CD4-positive, alpha-beta T cell treated with Interleukin-6 at 100 ng/mL for 8 hours (primary cell): ENCODE results near the gene PNMT.

Experiments
- DNase-seq: peaks from one replicate; pipeline ENCODE4 v3.0.0-alpha.2; 2020; ENCODE audit warnings: mixed read lengths, low spot score

Gene PNMT

GRCh38 chr17:39633570-39634183 is 34.6 kb upstream of the PNMT start:
- DNase-seq, result no peak

- DNase-seq, result peak; percentile 24
Observed at GRCh38 chr17:39634384-39634871, 33.8 kb upstream of the PNMT start.

GRCh38 chr17:39635614-39636176 is 32.6 kb upstream of the PNMT start:
- no peak for DNase-seq

GRCh38 chr17:39636587-39636926 is 31.7 kb upstream of the PNMT start:
- no peak for DNase-seq

GRCh38 chr17:39636927-39637736 is 31.1 kb upstream of the PNMT start, which contains the start of gene STARD3:
Gene STARD3, plus strand, starts transcription at chr17:39637144. Its CDS starts 16,388 bp downstream, at chr17:39653532.
- peak; percentile 89 for DNase-seq

DNA sequence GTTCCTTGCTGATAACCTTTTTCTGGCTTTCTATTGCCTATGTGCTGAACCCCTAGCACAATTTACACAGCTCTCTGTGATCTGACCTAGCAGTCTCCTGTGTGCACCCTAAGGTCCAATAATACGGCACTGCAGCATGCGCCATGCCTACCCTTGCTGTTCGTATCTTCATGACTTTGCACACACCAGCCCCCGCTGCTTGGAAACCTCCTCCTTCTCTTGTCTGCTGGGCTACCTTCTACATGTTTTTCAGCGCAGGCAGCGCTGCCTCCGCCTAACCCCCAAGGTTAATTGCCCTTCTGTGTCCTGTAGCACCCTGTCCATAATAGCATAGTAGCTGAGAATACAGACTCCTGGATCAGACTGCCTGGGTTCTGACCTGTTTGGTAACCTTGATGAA is 29.9 kb upstream of the PNMT start:
- DNase-seq, result no peak

DNA sequence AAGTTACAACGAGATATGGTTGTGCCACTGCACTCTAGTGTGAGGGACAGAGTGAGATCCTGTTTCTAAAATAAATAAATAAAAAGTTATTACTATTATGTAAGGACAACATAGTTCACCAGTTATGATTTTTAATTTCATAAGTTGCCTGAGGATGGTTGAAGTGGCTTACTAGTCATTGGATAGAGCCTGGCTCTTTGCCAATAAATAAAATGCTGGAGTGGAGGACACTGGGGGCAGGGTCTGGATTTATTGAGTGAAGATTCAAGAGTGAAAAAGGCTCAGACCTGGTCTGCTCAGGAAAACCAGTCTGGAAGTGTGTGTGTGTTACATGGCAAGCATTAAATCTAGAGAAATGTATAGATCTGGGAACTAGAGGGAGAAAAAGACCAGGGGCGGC is 29.2 kb upstream of the PNMT start:
- DNase-seq, result no peak

DNA sequence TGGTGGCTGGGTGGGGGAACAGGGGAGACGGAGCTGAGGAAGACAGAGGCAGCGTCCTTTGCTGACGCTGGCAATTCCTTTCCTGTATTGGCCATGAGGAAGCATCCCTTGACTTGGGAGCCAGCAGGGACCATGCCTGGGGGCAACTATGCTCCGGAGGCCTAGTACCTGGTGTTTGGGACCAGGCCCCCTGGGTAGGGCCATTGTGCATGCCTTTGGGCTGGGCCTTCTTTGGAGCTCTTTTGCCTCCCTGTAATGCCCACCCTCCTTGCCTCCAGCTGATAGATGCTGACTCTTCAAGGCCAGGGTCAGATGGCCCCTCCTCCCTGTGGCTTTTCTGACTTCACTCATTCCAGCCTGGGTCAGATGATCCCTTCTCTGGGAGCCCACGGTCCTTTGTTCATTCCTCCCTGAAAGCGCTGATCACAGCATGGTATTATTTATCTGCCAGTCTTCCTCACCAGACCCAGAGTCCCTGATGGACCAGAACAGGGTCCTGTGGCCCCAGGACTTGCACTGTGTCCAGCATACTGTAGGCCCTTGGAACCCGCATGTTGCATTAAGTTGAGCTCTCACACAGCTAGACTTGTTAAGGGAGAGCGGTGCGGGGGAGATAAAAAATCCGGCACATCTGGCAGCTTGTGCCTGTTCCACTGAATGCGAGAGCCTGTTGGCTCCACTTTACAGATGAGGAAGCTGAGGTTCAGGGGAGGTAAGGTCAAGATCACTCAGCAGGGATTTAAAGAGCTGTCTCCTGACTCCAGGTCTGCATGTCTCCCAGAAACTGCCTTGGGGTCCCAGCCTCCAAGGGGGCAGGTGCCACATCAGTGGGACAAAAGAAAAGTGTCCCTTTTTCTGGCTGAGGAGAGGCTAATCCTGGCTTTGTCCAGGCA is 28.4 kb upstream of the PNMT start:
- DNase-seq, result no peak

- no peak for DNase-seq
Observed at GRCh38 chr17:39640591-39641031, 27.6 kb upstream of the PNMT start.

DNA sequence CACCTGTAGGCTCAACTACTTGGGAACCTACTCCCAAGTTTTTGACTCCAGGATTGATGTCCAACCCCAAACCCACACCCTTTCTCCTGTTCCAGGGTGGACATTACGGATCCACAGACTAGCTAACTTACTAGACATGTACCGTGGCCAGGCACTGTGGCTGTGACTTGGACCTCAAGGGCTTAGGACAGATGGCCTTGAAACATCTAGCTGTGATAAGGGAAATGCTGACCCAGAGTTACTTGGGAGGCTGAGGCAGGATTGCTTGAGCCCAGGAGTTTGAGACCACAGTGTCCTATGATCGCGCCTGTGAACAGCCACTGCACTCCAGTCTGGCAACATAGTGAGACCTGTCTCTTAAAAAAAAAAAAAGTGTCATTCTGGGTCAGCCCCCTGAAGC is 27.2 kb upstream of the PNMT start:
- no peak for DNase-seq

DNA sequence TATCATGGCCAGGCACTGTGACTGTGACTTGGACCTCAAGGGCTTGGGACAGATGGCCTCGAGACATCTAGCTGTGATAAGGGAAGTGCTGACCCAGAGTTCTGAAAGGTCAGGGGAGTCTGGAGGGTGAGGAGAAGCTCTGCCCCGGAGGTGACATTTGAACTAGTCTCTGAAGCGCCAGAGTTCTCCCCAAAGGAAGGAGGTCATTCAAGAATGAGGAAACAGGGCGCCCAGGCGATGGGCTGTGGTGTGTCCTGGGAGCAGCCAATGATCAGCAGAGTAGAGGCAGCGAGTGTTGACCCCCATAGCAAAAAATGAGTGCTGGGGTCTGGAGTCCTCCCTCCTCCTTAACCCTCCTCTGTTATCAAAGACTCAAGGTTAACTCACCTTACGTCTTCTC is 26.4 kb upstream of the PNMT start:
- DNase-seq, result no peak

GRCh38 chr17:39642291-39643074 is 25.8 kb upstream of the PNMT start:
- no peak for DNase-seq

GRCh38 chr17:39643271-39643670 is 25.0 kb upstream of the PNMT start:
- DNase-seq, result no peak

- no peak for DNase-seq
Observed at GRCh38 chr17:39647256-39647655, 21.0 kb upstream of the PNMT start.

DNA sequence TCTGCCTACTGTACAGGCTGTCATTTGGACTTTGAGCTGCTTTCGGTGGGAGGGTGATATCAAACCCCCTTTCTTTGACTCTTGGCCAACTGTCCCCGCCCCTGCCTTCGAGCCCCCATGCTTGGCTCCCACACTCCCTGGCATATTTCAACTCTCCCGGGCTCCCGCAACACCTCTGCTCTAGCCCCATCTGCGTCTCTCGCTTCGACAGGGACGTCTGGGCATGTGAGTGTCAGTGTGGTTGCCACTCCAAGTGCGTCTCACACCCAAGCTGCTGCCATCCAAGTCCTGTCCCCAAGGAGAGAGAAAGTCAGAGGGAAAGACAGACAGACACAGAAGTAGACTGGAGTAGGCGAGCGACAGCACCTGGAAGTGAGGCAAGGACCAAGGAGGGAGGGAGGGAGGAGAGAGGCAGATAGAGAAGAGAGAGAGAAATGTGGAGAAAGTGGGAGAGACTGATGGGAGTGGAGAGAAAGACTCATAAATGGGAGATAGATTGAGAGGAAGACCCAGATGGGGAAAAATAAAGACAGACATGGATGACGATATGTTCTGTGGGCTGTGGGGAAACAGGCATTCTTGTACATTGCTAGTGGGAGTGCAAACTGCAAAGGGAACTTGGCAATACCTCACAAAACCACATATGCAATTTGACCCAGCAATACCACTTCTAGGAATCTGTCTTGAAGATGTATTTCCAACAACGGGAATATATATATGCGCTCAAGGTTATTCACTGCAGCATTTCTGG is 19.5 kb upstream of the PNMT start:
- no peak for DNase-seq

- DNase-seq, result no peak
Observed at GRCh38 chr17:39650121-39650579, 18.1 kb upstream of the PNMT start.

DNA sequence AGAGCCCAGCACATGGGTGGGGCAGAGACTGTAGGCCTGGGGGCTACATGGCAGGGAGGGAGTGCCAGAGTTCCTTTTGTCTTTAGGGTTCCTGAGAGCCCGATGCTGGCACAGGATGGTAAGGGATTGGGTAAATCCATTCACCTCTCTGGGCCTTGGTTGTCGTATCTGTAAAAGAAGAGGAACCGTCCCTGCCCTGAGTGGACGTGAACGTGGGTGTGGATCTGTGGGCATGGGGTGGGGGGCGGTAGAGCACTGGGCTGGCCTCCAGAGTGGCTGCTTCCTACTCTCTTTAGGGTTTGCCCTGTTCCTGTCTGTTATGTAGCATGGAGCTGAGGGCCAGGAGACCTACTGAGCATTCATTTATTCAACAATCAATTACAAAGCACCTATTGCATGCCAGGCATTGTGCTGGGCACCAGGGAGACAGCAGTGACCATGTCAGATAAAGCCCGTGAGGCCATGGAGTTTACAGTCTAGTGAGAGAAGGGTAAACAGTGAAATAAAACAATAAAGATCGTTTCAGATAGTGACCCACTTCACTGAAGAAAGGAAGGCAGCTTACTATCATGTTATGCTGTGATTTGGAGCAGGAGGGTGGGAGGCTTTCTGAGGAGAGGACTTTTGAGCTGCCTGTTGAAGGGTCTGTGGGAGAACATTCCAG is 16.2 kb upstream of the PNMT start:
- no peak for DNase-seq

DNA sequence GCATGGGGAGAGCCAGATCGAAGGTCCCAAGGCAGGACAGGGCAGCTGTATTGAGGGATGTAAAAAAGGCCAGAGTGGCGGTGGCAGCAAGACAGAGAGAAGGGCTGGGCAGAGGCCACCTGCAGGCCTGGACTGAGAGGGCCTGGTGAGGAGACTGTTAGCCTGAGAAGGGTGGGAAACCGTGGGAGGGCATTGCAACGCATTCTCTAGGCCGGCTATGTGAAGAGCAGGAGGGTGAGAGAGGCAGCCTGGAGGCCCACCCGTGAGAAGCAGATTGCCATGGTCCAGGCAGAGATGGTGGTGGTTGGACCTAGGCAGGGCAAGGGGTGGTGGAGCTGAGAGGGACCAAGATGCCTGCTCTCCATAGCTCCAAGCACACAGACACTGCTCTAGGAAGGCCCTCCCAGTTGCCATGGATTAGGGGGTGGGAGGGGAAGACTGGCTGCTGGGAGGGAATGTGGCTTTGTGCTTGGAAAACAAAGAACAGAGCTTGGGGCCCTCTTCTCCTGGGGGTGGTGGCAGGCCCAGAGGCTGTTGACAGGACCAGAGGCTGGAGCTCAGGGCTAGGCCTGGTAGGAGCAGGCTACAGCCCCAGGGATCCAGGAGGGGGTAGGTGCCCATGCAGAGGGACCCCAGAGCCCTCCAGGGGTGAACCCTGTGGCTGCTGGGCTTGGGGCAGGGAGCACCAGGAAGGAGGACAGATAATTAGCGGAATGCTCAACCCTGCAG is 15.5 kb upstream of the PNMT start:
- DNase-seq, result no peak

- no peak for DNase-seq
Observed at GRCh38 chr17:39653316-39653661, 15.0 kb upstream of the PNMT start.
